LHCN-M2 (cell line): ENCODE measurements around the gene DENND2A. TPM values are rescaled to one million over a fixed set of nuclear protein-coding genes. Genes with fewer than 3 reads are reported as not detected.
"Not testable (repeated sequence)": the region's sequence is repeated elsewhere in the genome, so short reads cannot be mapped to it uniquely, and the experiment has no call there.

Experiments
- DNase-seq: peaks from one replicate; pipeline ENCODE4 v3.0.0-alpha.2; 2012; ENCODE audit warnings: low read depth
- total RNA-seq: library from RNA; depleted of rRNA; stranded (reverse); fragments of >200 nt; gene quantifications from 2 replicates; pipeline ENCODE4 v1.2.3, GENCODE V29; 2014

The DENND2A gene
- total RNA-seq, 1 experiment from 2014 or later = not detected

- DNase-seq = not testable (repeated sequence)
Observed at GRCh38 chr7:140619915-140620510, 20.6 kb downstream of the DENND2A start.

GRCh38 chr7:140619176-140619575, 21.4 kb downstream of the DENND2A start:
- no peak for DNase-seq

GRCh38 chr7:140618306-140618705, 22.3 kb downstream of the DENND2A start:
- DNase-seq = no peak

- no peak for DNase-seq
Observed at GRCh38 chr7:140617081-140617480, 23.5 kb downstream of the DENND2A start.

- DNase-seq = no peak
Observed at GRCh38 chr7:140616328-140616727, 24.3 kb downstream of the DENND2A start.

GRCh38 chr7:140611641-140612040, 29.0 kb downstream of the DENND2A start:
- peak; percentile 26 for DNase-seq

- no peak for DNase-seq
Observed at GRCh38 chr7:140610204-140611165, 30.1 kb downstream of the DENND2A start.

GRCh38 chr7:140609646-140610045, 31.0 kb downstream of the DENND2A start:
- no peak for DNase-seq

- DNase-seq = no peak
Observed at GRCh38 chr7:140607441-140607989, 33.1 kb downstream of the DENND2A start.

GRCh38 chr7:140605337-140605736, 35.3 kb downstream of the DENND2A start:
- DNase-seq = no peak

GRCh38 chr7:140604760-140605159, 35.9 kb downstream of the DENND2A start:
- DNase-seq = no peak

- DNase-seq = no peak
Observed at GRCh38 chr7:140604076-140604475, 36.5 kb downstream of the DENND2A start.

GRCh38 chr7:140601566-140602174, 38.9 kb downstream of the DENND2A start:
- DNase-seq = no peak

- DNase-seq = no peak
Observed at GRCh38 chr7:140600341-140600740, 40.3 kb downstream of the DENND2A start.

GRCh38 chr7:140597428-140597949, 43.1 kb downstream of the DENND2A start:
- no peak for DNase-seq

- no peak for DNase-seq
Observed at GRCh38 chr7:140596519-140597427, 43.8 kb downstream of the DENND2A start.

- no peak for DNase-seq
Observed at GRCh38 chr7:140595468-140596092, 45.0 kb downstream of the DENND2A start.

GRCh38 chr7:140594131-140594691, 46.4 kb downstream of the DENND2A start:
- DNase-seq = no peak

- no peak for DNase-seq
Observed at GRCh38 chr7:140593672-140593982, 47.0 kb downstream of the DENND2A start.
